ENCODE results near the gene UQCC2. TPM values are rescaled to one million over a fixed set of nuclear protein-coding genes. Genes with fewer than 3 reads are reported as not detected.

UQCC2 gene
- total RNA-seq, 1 donor from 2014 or later, result 39.6 TPM

GRCh38 chr6:33683051-33683571 is 28.4 kb downstream of the UQCC2 start:
- ATAC-seq, result no peak
- no peak for DNase-seq

GRCh38 chr6:33682341-33682740 is 29.2 kb downstream of the UQCC2 start:
- ATAC-seq, result no peak
- H3K27me3 ChIP-seq (ENCODE audit: low read depth), result no peaks in the 10 kb centered on the region

More at GRCh38 chr6:33683051-33683571, 28.4 kb downstream of the UQCC2 start:
- H3K36me3 ChIP-seq, result peaks cover 99% of the 10 kb centered on the region
- no peak overlapping the region for H3K27ac ChIP-seq
- no peaks in the 10 kb centered on the region for H3K4me1 ChIP-seq
- no peaks in the 10 kb centered on the region for H3K9me3 ChIP-seq
- no peak for TF ChIP-seq CTCF (IDR thresholded peaks at IDR 0.05)
- no peak overlapping the region for H3K4me3 ChIP-seq
- no peaks in the 10 kb centered on the region for H3K27me3 ChIP-seq (ENCODE audit: low read depth)
- intact Hi-C loops (cut with DNase I), result no loop called here

GRCh38 chr6:33679761-33680160 is 31.7 kb downstream of the UQCC2 start:
- Histone ChIP-seq H3K4me3 (no peak overlapping the region), H3K27ac (no peak overlapping the region), H3K4me1 (no peaks in the 10 kb centered on the region), H3K9me3 (no peaks in the 10 kb centered on the region), H3K36me3 (peaks cover 98% of the 10 kb centered on the region), H3K27me3 (ENCODE audit: low read depth) (no peaks in the 10 kb centered on the region)
- DNase-seq (no peak), ATAC-seq (no peak)
- intact Hi-C loops (cut with DNase I), result no loop called here
- TF ChIP-seq CTCF (IDR thresholded peaks at IDR 0.05), result no peak

More at GRCh38 chr6:33682341-33682740, 29.2 kb downstream of the UQCC2 start:
- TF ChIP-seq CTCF (IDR thresholded peaks at IDR 0.05), result no peak
- Histone ChIP-seq H3K4me1 (no peaks in the 10 kb centered on the region), H3K4me3 (no peak overlapping the region), H3K9me3 (no peaks in the 10 kb centered on the region), H3K27ac (no peak overlapping the region), H3K36me3 (peaks cover 99% of the 10 kb centered on the region)
- intact Hi-C loops (cut with DNase I), result no loop called here
- DNase-seq, result no peak

GRCh38 chr6:33678932-33679490 is 32.5 kb downstream of the UQCC2 start:
- no peaks in the 10 kb centered on the region for H3K4me1 ChIP-seq
- peaks cover 98% of the 10 kb centered on the region for H3K36me3 ChIP-seq
- intact Hi-C loops (cut with DNase I), result no loop called here
- H3K9me3 ChIP-seq, result no peaks in the 10 kb centered on the region
- no peak for ATAC-seq
- no peaks in the 10 kb centered on the region for H3K27me3 ChIP-seq (ENCODE audit: low read depth)
- DNase-seq, result no peak
- no peak overlapping the region for H3K4me3 ChIP-seq
- no peak overlapping the region for H3K27ac ChIP-seq
- no peak for TF ChIP-seq CTCF (IDR thresholded peaks at IDR 0.05)

GRCh38 chr6:33678233-33678931 is 33.1 kb downstream of the UQCC2 start:
- ATAC-seq, result no peak
- Histone ChIP-seq H3K4me3 (no peak overlapping the region), H3K4me1 (no peaks in the 10 kb centered on the region), H3K27me3 (ENCODE audit: low read depth) (no peaks in the 10 kb centered on the region), H3K36me3 (peaks cover 98% of the 10 kb centered on the region), H3K9me3 (no peaks in the 10 kb centered on the region), H3K27ac (no peak overlapping the region)
- TF ChIP-seq CTCF (IDR thresholded peaks at IDR 0.05), result no peak
- intact Hi-C loops (cut with DNase I), result no loop called here
- no peak for DNase-seq

Data from lower lobe of right lung (tissue), 2 donors.